ENCODE measurements around the gene ITGBL1.

DNA sequence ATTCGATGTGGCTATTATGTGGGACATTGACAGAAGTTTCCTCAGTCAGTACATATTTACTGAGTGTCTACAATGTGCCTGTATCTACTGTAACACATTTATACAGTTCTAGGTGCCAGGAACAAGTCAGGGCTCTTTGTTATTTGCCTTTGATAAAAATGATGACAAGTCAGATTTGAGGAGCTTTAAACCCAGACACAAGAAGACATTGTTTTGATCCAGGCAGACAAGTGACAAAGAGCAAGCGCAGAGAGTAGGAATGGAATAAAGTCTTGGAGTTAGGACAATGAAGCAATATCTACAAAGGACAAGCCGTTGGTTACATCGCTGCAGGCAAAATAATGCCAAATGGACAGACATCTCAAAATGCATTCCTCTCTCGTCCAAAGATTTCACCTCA lies 70.1 kb downstream of the ITGBL1 start:
- TF ChIP-seq, protein P1, sequence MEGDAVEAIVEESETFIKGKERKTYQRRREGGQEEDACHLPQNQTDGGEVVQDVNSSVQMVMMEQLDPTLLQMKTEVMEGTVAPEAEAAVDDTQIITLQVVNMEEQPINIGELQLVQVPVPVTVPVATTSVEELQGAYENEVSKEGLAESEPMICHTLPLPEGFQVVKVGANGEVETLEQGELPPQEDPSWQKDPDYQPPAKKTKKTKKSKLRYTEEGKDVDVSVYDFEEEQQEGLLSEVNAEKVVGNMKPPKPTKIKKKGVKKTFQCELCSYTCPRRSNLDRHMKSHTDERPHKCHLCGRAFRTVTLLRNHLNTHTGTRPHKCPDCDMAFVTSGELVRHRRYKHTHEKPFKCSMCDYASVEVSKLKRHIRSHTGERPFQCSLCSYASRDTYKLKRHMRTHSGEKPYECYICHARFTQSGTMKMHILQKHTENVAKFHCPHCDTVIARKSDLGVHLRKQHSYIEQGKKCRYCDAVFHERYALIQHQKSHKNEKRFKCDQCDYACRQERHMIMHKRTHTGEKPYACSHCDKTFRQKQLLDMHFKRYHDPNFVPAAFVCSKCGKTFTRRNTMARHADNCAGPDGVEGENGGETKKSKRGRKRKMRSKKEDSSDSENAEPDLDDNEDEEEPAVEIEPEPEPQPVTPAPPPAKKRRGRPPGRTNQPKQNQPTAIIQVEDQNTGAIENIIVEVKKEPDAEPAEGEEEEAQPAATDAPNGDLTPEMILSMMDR (IDR thresholded peaks at IDR 0.05; ENCODE audit: low read length) = no peak
- no peak for TF ChIP-seq EZH2 (IDR thresholded peaks at IDR 0.05; ENCODE audit: borderline replicate concordance, low read length)
